Hepatocyte (in vitro differentiated cells): ENCODE data around the gene AGXT.

Source experiments
- EZH2 ChIP-seq: fragments of 200-600 bp; sonication (generic); IDR thresholded peaks from 2 replicates; pipeline ENCODE4 v1.6.1; 2016; ENCODE audit warnings: antibody characterized with exemption, mild to moderate bottlenecking, borderline replicate concordance
- TF ChIP-seq, protein P1 (sequence below): fragments of 200-600 bp; sonication (generic); IDR thresholded peaks from 2 replicates; pipeline ENCODE4 v1.5.1; 2016; ENCODE audit warnings: antibody characterized with exemption, mild to moderate bottlenecking; ENCODE audit not compliant: poor library complexity

DNA sequence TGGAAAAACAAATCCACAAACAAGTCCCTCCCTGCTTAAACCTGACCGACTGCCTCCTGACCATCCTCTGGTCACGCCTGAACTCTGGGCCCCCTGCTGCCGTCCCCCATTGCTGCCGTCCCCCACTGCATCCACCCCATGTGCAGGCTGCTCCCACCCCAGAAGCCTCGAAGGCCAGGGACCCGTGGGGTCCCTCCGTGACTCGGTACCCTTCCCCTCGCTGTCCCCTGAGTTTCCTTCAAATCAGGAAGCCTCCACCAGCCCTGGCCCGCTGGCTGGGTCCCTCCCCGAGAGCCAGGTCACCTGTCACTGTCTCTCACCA, 17.9 kb upstream of the AGXT start:
- TF ChIP-seq, protein P1, sequence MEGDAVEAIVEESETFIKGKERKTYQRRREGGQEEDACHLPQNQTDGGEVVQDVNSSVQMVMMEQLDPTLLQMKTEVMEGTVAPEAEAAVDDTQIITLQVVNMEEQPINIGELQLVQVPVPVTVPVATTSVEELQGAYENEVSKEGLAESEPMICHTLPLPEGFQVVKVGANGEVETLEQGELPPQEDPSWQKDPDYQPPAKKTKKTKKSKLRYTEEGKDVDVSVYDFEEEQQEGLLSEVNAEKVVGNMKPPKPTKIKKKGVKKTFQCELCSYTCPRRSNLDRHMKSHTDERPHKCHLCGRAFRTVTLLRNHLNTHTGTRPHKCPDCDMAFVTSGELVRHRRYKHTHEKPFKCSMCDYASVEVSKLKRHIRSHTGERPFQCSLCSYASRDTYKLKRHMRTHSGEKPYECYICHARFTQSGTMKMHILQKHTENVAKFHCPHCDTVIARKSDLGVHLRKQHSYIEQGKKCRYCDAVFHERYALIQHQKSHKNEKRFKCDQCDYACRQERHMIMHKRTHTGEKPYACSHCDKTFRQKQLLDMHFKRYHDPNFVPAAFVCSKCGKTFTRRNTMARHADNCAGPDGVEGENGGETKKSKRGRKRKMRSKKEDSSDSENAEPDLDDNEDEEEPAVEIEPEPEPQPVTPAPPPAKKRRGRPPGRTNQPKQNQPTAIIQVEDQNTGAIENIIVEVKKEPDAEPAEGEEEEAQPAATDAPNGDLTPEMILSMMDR = no peak
- TF ChIP-seq EZH2 = no peak
